NCI-H2029 treated with DMSO at 0.1 percent for 48 hours (cell line): Measurements from ENCODE around the gene BDKRB2.
A peak's percentile ranks its signal among the peaks of the same experiment; 100 is the strongest.

Experiments used
- DNase-seq: peaks from one replicate; lab custom pipeline; 2025; lab: John Stamatoyannopoulos, UW

The BDKRB2 gene

GRCh38 chr14:96252999-96253539 lies 48.4 kb downstream of the BDKRB2 start:
- no peak for DNase-seq

GRCh38 chr14:96254687-96255086 lies 50.0 kb downstream of the BDKRB2 start:
- DNase-seq, result no peak

- DNase-seq, result no peak
Measured at GRCh38 chr14:96255501-96256366, 51.1 kb downstream of the BDKRB2 start, which contains the start of gene BDKRB1. TSS of gene BDKRB1 (plus strand) at chr14:96256210. CDS start at chr14:96263683, 7,473 bp downstream.

GRCh38 chr14:96256407-96256806 lies 51.8 kb downstream of the BDKRB2 start:
- no peak for DNase-seq

- no peak for DNase-seq
Measured at GRCh38 chr14:96257056-96257455, 52.4 kb downstream of the BDKRB2 start.

GRCh38 chr14:96257900-96258299 lies 53.3 kb downstream of the BDKRB2 start:
- no peak for DNase-seq

GRCh38 chr14:96260341-96260821 lies 55.7 kb downstream of the BDKRB2 start:
- no peak for DNase-seq

- peak; percentile 4 for DNase-seq
Measured at GRCh38 chr14:96261053-96261452, 56.4 kb downstream of the BDKRB2 start.

GRCh38 chr14:96261772-96262655 lies 57.4 kb downstream of the BDKRB2 start:
- DNase-seq, result no peak

- no peak for DNase-seq
Measured at GRCh38 chr14:96263347-96264199, 58.9 kb downstream of the BDKRB2 start.

GRCh38 chr14:96264200-96264553 lies 59.5 kb downstream of the BDKRB2 start:
- no peak for DNase-seq

- DNase-seq, result no peak
Measured at GRCh38 chr14:96264853-96265252, 60.2 kb downstream of the BDKRB2 start.

GRCh38 chr14:96265383-96266095 lies 60.9 kb downstream of the BDKRB2 start:
- DNase-seq, result peak; percentile 17

- no peak for DNase-seq
Measured at GRCh38 chr14:96267336-96267735, 62.7 kb downstream of the BDKRB2 start.

- DNase-seq, result no peak
Measured at GRCh38 chr14:96267916-96268315, 63.3 kb downstream of the BDKRB2 start.

- DNase-seq, result no peak
Measured at GRCh38 chr14:96268431-96269358, 64.1 kb downstream of the BDKRB2 start.

- DNase-seq, result no peak
Measured at GRCh38 chr14:96269359-96269710, 64.7 kb downstream of the BDKRB2 start.

- DNase-seq, result no peak
Measured at GRCh38 chr14:96270565-96271420, 66.2 kb downstream of the BDKRB2 start.

- DNase-seq, result no peak
Measured at GRCh38 chr14:96271421-96271762, 66.8 kb downstream of the BDKRB2 start.
